A673 (cell line): ENCODE measurements around the gene PFKFB2. TPM values are rescaled to one million over a fixed set of nuclear protein-coding genes. Genes with fewer than 3 reads are reported as not detected.

Experiments used
- BruUV-seq: library from RNA; stranded (reverse); fragments of 400-500 nt; replicated peaks from 2 replicates; lab custom pipeline; 2021; lab: Mats Ljungman, UMichigan
- CTCF ChIA-PET: fragments of 300-600 bp; sonication (Branson Sonifier 250); formaldehyde crosslinking; loops from one replicate; lab custom pipeline; 2022; ENCODE audit warnings: antibody characterized with exemption; lab: Charles Lee
- POLR2A ChIA-PET: fragments of 300-600 bp; sonication (Branson Sonifier 250); formaldehyde crosslinking; loops from one replicate; lab custom pipeline; 2022; ENCODE audit warnings: antibody characterized with exemption; ENCODE audit not compliant: low non-redundant PET; lab: Charles Lee
- DNase-seq: peaks from one replicate; pipeline ENCODE4 v3.0.0-alpha.2; 2015; ENCODE audit warnings: low spot score
- H3K27ac ChIP-seq: fragments of 200-600 bp; sonication (generic); 2 replicates; pipeline ENCODE4 v1.5.1; 2016; ENCODE audit warnings: mixed run types, low read depth, mild to moderate bottlenecking, mixed read lengths, antibody characterized with exemption, low read length; ENCODE audit not compliant: poor library complexity, severe bottlenecking
- H3K27me3 ChIP-seq: fragments of 200-600 bp; sonication (generic); replicated peaks from 2 replicates; pipeline ENCODE4 v1.6.1; 2017; ENCODE audit warnings: mixed run types, low read depth, mild to moderate bottlenecking, mixed read lengths, antibody characterized with exemption, low read length; ENCODE audit not compliant: insufficient read depth, poor library complexity
- H3K36me3 ChIP-seq: fragments of 200-600 bp; sonication (generic); 2 replicates; pipeline ENCODE4 v1.6.1; 2016; ENCODE audit warnings: mixed run types, mild to moderate bottlenecking, mixed read lengths, antibody characterized with exemption, low read length; ENCODE audit not compliant: insufficient read depth, poor library complexity, severe bottlenecking
- H3K4me1 ChIP-seq: fragments of 200-600 bp; sonication (generic); 2 replicates; pipeline ENCODE4 v1.6.1; 2017; ENCODE audit warnings: mixed run types, mild to moderate bottlenecking, mixed read lengths, antibody characterized with exemption, low read length; ENCODE audit not compliant: insufficient read depth, poor library complexity, severe bottlenecking
- H3K4me3 ChIP-seq: fragments of 200-600 bp; sonication (generic); 2 replicates; pipeline ENCODE4 v1.5.1; 2016; ENCODE audit warnings: low read depth, mixed run types, mild to moderate bottlenecking, mixed read lengths, low read length; ENCODE audit not compliant: poor library complexity, severe bottlenecking
- H3K9me3 ChIP-seq: fragments of 200-600 bp; sonication (generic); 2 replicates; pipeline ENCODE4 v1.6.1; 2016; ENCODE audit warnings: mixed run types, low read depth, mild to moderate bottlenecking, mixed read lengths, antibody characterized with exemption, low read length; ENCODE audit not compliant: poor library complexity, severe bottlenecking
- CTCF ChIP-seq: fragments of 300-800, 200-600 bp; sonication (generic); conservative IDR thresholded peaks from 2 replicates; pipeline ENCODE4 v1.5.1; 2017; ENCODE audit warnings: low read depth, mild to moderate bottlenecking, antibody characterized with exemption, low read length, moderate library complexity, mixed read lengths
- EZH2 ChIP-seq: fragments of 200-600 bp; sonication (generic); IDR thresholded peaks from 2 replicates; pipeline ENCODE4 v1.6.1; 2017; ENCODE audit warnings: borderline replicate concordance, low read depth, mild to moderate bottlenecking, mixed read lengths, antibody characterized with exemption, low read length; ENCODE audit not compliant: poor library complexity, severe bottlenecking
- intact Hi-C: fragments of 100-400 bp; cut with micrococcal nuclease; formaldehyde crosslinking; loops from one replicate; pipeline ENCODE4 v1.10.0; 2022; ENCODE audit not compliant: unreplicated experiment
- total RNA-seq: library from RNA; stranded (reverse); gene quantifications from 2 replicates; pipeline ENCODE4 v1.2.3, GENCODE V29; 2021

PFKFB2 gene
- total RNA-seq, 1 experiment from 2014 or later: 7.6 TPM

- TF ChIP-seq CTCF (no peak), EZH2 (no peak)
- Histone ChIP-seq H3K9me3 (no peaks in the 10 kb centered on the region), H3K4me1 (no peaks in the 10 kb centered on the region), H3K27me3 (peaks cover 32% of the 10 kb centered on the region), H3K27ac (no peak overlapping the region), H3K4me3 (no peak overlapping the region), H3K36me3 (no peaks in the 10 kb centered on the region)
- no peak for DNase-seq
- BruUV-seq: no TSS peak
- CTCF ChIA-PET: no interaction called here
- intact Hi-C loops: no loop called here
- POLR2A ChIA-PET: no interaction called here
These were observed 43.1 kb upstream of the PFKFB2 start for GRCh38 chr1:207009945-207010344.

- Histone ChIP-seq H3K9me3 (no peaks in the 10 kb centered on the region), H3K27ac (no peak overlapping the region), H3K4me1 (no peaks in the 10 kb centered on the region), H3K36me3 (no peaks in the 10 kb centered on the region), H3K27me3 (peaks cover 32% of the 10 kb centered on the region), H3K4me3 (no peak overlapping the region)
- CTCF ChIA-PET: no interaction called here
- POLR2A ChIA-PET: no interaction called here
- TF ChIP-seq EZH2 (no peak), CTCF (no peak)
- intact Hi-C loops: no loop called here
- no TSS peak for BruUV-seq
- DNase-seq: no peak
These were observed 42.3 kb upstream of the PFKFB2 start for GRCh38 chr1:207010726-207011125.

- no peaks in the 10 kb centered on the region for H3K36me3 ChIP-seq
- H3K9me3 ChIP-seq: no peaks in the 10 kb centered on the region
- BruUV-seq: no TSS peak
- ChIA-PET CTCF (no interaction called here), POLR2A (no interaction called here)
- H3K27ac ChIP-seq: no peak overlapping the region
- no peak overlapping the region for H3K4me3 ChIP-seq
- DNase-seq: no peak
- H3K4me1 ChIP-seq: no peaks in the 10 kb centered on the region
- TF ChIP-seq EZH2 (no peak), CTCF (no peak)
- peaks cover 32% of the 10 kb centered on the region for H3K27me3 ChIP-seq
- intact Hi-C loops: no loop called here
These were observed 39.6 kb upstream of the PFKFB2 start for GRCh38 chr1:207013321-207014085.
